Testis (tissue), 3 donors: ENCODE data around the gene THAP4. TPM values are rescaled to one million over a fixed set of nuclear protein-coding genes. Genes with fewer than 3 reads are reported as not detected.

Experiments
- DNase-seq: peaks from one replicate; pipeline ENCODE4 v3.0.0-alpha.2; 2019
- H3K27ac ChIP-seq, 2 donors: fragments of 200-600 bp; sonication (generic); one replicate each; pipeline ENCODE4 v1.5.1; 2019
- H3K27me3 ChIP-seq: fragments of 200-600 bp; sonication (generic); one replicate; pipeline ENCODE4 v1.5.1; 2019
- H3K36me3 ChIP-seq: fragments of 200-600 bp; sonication (generic); one replicate; pipeline ENCODE4 v1.5.1; 2017; ENCODE audit warnings: low read depth; ENCODE audit errors: missing control alignments
- H3K4me1 ChIP-seq: fragments of 200-600 bp; sonication (generic); one replicate; pipeline ENCODE4 v1.5.1; 2019
- H3K4me3 ChIP-seq, 2 donors: fragments of 200-600 bp; sonication (generic); one replicate each; pipeline ENCODE4 v1.5.1; 2017 to 2019
- H3K9me3 ChIP-seq: fragments of 200-600 bp; sonication (generic); one replicate; pipeline ENCODE4 v1.5.1; 2017
- POLR2A ChIP-seq: fragments of 450-650 bp; IDR thresholded peaks from one replicate; pipeline ENCODE4 v1.6.1; 2017; ENCODE audit warnings: antibody characterized with exemption, mild to moderate bottlenecking, moderate library complexity
- WGBS, 2 donors: methylation state at CpG; one replicate each; pipeline ENCODE4 v1.1.5; 2018; 5-methylcytosine and 5-hydroxymethylcytosine counted together
- intact Hi-C: fragments of 100-400 bp; cut with DNase I; formaldehyde crosslinking; loops from one replicate; pipeline ENCODE4 v1.15.1; 2023; ENCODE audit warnings: low total_unique reads
- polyA plus RNA-seq: library from polyadenylated mRNA; stranded (reverse); fragments of 350-450 nt; fragmentation: Illumina TruSeq; extraction: RNeasy Lipid Tissue Mini Kit (QIAGEN cat#74804); gene quantifications from one replicate; pipeline ENCODE4 v1.2.3, GENCODE V29; 2014; ENCODE audit warnings: low read depth, low replicate concordance; ENCODE audit not compliant: insufficient read depth
- total RNA-seq, 2 donors: library from RNA; depleted of rRNA; stranded (reverse); fragments of >200 nt; gene quantifications; one replicate each; pipeline ENCODE4 v1.2.3, GENCODE V29; 2016
- TF ChIP-seq, protein P1 (sequence below), 3 experiments: fragments of 450-650 bp in 2 of 3; fragments of 200-600 bp in 1 of 3; sonication (generic) in 1 of 3; IDR thresholded peaks; one replicate each; pipeline ENCODE4 v1.5.1; 2016 to 2019; ENCODE audit warnings: antibody characterized with exemption in 3 of 3, mild to moderate bottlenecking in 2 of 3, moderate library complexity in 1 of 3

The THAP4 gene
- total and polyA plus RNA-seq, 3 donors from 2014 or later, result 61.3 to 73.5 (median 73.5) TPM

DNA sequence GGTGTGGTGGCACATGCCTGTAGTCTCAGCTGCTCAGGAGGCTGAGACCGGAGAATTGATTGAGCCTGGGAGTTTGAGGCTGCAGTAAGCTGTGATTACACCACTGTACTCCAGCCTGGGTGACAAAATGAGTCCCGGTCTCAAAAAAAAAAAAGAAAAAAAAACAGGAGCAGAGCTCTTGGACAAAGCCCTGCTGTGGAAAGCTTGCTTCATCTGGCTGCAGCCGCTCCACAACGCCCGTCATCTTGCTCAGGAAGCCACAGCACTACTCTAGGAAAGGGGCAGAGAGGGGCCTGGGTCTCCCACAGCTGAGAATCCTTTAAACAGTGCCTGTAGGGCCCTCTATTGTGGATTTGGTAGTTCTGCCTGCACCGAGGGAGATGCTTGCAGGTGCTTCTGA is 11.5 kb upstream of the THAP4 start:
- DNase-seq, result no peak
- H3K27me3 ChIP-seq, result no peaks in the 10 kb centered on the region
- H3K9me3 ChIP-seq, result no peaks in the 10 kb centered on the region
- 88 to 90% methylated on average over 6 of the region's 6 CpGs for WGBS, 2 donors
- intact Hi-C loops, result no loop called here
- no peak overlapping the region for H3K4me3 ChIP-seq
- H3K36me3 ChIP-seq, result no peaks in the 10 kb centered on the region
- H3K4me1 ChIP-seq, result peaks cover 9% of the 10 kb centered on the region
- no peak overlapping the region for H3K27ac ChIP-seq
- no peak for TF ChIP-seq POLR2A
- TF ChIP-seq, protein P1, sequence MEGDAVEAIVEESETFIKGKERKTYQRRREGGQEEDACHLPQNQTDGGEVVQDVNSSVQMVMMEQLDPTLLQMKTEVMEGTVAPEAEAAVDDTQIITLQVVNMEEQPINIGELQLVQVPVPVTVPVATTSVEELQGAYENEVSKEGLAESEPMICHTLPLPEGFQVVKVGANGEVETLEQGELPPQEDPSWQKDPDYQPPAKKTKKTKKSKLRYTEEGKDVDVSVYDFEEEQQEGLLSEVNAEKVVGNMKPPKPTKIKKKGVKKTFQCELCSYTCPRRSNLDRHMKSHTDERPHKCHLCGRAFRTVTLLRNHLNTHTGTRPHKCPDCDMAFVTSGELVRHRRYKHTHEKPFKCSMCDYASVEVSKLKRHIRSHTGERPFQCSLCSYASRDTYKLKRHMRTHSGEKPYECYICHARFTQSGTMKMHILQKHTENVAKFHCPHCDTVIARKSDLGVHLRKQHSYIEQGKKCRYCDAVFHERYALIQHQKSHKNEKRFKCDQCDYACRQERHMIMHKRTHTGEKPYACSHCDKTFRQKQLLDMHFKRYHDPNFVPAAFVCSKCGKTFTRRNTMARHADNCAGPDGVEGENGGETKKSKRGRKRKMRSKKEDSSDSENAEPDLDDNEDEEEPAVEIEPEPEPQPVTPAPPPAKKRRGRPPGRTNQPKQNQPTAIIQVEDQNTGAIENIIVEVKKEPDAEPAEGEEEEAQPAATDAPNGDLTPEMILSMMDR (IDR thresholded peaks at IDR 0.05), result no peak

GRCh38 chr2:241645915-241646645 is 9.1 kb upstream of the THAP4 start:
- intact Hi-C loops, result no loop called here
- H3K27ac ChIP-seq, result no peak overlapping the region
- H3K4me3 ChIP-seq, result no peak overlapping the region
- 91 to 92% methylated on average over 14 of the region's 14 CpGs for WGBS, 2 donors
- no peaks in the 10 kb centered on the region for H3K9me3 ChIP-seq
- H3K4me1 ChIP-seq, result peaks cover 9% of the 10 kb centered on the region
- DNase-seq, result no peak
- TF ChIP-seq, protein P1 (IDR thresholded peaks at IDR 0.05), result no peak
- TF ChIP-seq POLR2A, result no peak
- H3K27me3 ChIP-seq, result no peaks in the 10 kb centered on the region
- no peaks in the 10 kb centered on the region for H3K36me3 ChIP-seq

DNA sequence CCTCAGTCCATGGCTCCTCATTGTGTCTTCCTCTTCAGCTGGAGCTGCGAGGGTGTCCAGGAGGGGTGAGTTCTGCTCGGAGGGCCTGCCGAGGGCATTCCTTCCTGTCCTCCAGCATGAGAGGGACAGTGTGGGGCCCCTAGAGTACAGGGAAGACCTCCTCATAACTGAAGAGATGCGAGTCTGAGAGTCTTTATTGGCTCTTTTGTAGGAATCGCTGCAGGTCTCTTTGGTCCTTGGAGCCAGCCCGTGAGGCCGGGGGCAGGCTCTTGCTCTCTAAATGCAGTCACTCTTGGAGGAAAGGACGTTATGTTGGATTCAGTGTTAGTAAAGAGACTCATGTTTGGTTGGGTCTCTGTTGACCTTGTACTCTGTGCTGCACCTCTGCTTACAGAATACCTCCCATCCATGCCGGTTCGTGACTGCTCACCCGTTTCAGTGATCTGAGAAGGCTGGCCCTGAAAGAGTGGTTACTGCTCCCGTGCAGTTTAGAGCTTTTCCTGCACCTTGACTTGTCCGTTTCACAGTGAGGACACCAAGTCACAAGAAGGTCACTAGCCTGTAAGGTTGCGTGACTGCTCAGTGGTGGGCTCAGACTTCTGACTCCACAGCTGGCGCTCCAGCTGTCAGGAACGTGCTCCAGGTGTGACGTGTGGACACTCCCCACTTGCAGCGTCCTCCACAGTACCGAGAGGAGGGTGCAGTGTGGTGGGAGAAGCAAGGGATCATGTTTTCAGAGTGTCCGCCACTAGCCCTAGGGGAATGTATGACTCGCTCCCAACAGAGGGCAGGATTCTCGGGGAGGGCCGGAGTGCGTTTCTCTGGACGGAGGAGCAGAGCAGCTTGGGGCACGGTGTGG is 8.3 kb upstream of the THAP4 start:
- Histone ChIP-seq H3K4me1 (peaks cover 9% of the 10 kb centered on the region), H3K27ac (no peak overlapping the region), H3K4me3 (no peak overlapping the region), H3K36me3 (no peaks in the 10 kb centered on the region), H3K9me3 (no peaks in the 10 kb centered on the region), H3K27me3 (no peaks in the 10 kb centered on the region)
- no peak for DNase-seq
- TF ChIP-seq POLR2A, result no peak
- TF ChIP-seq, protein P1 (IDR thresholded peaks at IDR 0.05), result no peak
- 89 to 90% methylated on average over 23 to 26 of the region's 26 CpGs for WGBS, 2 donors
- intact Hi-C loops, result no loop called here

DNA sequence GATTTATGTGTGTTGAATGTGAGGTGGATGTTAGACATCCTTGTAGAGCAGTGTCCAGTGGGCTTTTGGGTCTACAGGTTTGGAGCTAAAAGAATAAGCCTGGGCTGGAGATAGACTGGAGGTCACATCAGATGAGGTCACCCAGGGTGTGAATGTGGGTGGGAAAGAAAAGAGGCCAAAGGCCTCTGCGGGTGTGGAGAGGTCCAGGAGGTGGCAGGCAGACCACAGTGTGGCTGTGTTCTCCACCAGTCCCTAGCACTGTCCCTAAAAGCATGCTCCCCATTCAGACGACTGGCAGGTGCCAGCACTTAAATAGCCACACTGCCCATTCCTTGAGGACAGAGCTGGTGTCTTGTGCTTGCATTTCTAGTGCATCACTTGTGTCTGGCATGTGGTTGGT is 4.7 kb upstream of the THAP4 start:
- WGBS, 2 donors, result 46 to 64% methylated on average over 2 of the region's 2 CpGs
- Histone ChIP-seq H3K4me1 (peaks cover 6% of the 10 kb centered on the region), H3K36me3 (no peaks in the 10 kb centered on the region), H3K27me3 (no peaks in the 10 kb centered on the region), H3K9me3 (no peaks in the 10 kb centered on the region), H3K4me3 (no peak overlapping the region), H3K27ac (no peak overlapping the region)
- intact Hi-C loops, result no loop called here
- TF ChIP-seq POLR2A, result no peak
- TF ChIP-seq, protein P1 (IDR thresholded peaks at IDR 0.05), result no peak
- DNase-seq, result no peak
